MM.1S (cell line): ENCODE data around the gene SPTBN1.

Source experiments
- CTCF ChIP-seq: fragments of 300-600 bp; sonication (generic); IDR thresholded peaks from 2 replicates; pipeline ENCODE4 v1.5.1; 2016; ENCODE audit warnings: antibody characterized with exemption, low read length, mixed read lengths
- EZH2 ChIP-seq: fragments of 300-600 bp; sonication (generic); optimal IDR thresholded peaks from 2 replicates; pipeline ENCODE3; 2017; ENCODE audit warnings: low read depth, mild to moderate bottlenecking, antibody characterized with exemption, low read length, mixed read lengths
- EZH2phosphoT487 ChIP-seq: fragments of 300-600 bp; sonication (generic); IDR thresholded peaks from 2 replicates; pipeline ENCODE4 v1.6.1; 2018; ENCODE audit warnings: antibody characterized with exemption, low read length

GRCh38 chr2:54589340-54590215 is 133.5 kb downstream of the SPTBN1 start:
- TF ChIP-seq CTCF (no peak), EZH2 (no peak), EZH2phosphoT487 (no peak)
